SU-DHL-6 (cell line): ENCODE data around the gene SYS1.

ENCODE experiments used
- H2AFZ ChIP-seq: fragments of 200-600 bp; sonication (generic); 2 replicates; pipeline ENCODE4 v1.6.1; 2014; ENCODE audit warnings: low read depth, mild to moderate bottlenecking, moderate library complexity, mixed read lengths, antibody characterized with exemption, low read length; ENCODE audit not compliant: severe bottlenecking
- H3F3A ChIP-seq: fragments of 200-600 bp; shearing (Covaris generic); 2 replicates; pipeline ENCODE4 v1.6.0; 2016; ENCODE audit warnings: antibody characterized with exemption, mild to moderate bottlenecking; ENCODE audit not compliant: insufficient read depth
- H3K27ac ChIP-seq: fragments of 200-600 bp; sonication (generic); 2 replicates; pipeline ENCODE4 v1.5.1; 2016; ENCODE audit warnings: low read depth, mild to moderate bottlenecking, low read length, moderate library complexity, mixed read lengths
- H3K27me3 ChIP-seq: fragments of 200-600 bp; sonication (generic), shearing (Covaris generic); 2 replicates; pipeline ENCODE4 v1.6.0; 2014; ENCODE audit warnings: mild to moderate bottlenecking, low read length
- H3K36me3 ChIP-seq: fragments of 200-600 bp; sonication (generic); 2 replicates; pipeline ENCODE4 v1.6.1; 2014; ENCODE audit warnings: mild to moderate bottlenecking, low read length, mixed read lengths
- H3K4me2 ChIP-seq: fragments of 300-600, 200-600 bp; shearing (Covaris generic), sonication (generic); 2 replicates; pipeline ENCODE4 v1.6.0; 2014; ENCODE audit warnings: low read length, low read depth, mild to moderate bottlenecking; ENCODE audit not compliant: poor library complexity, severe bottlenecking
- H3K4me3 ChIP-seq: fragments of 200-600 bp; sonication (generic); 2 replicates; pipeline ENCODE4 v1.5.1; 2014; ENCODE audit warnings: antibody characterized with exemption, low read length, mild to moderate bottlenecking, mixed read lengths; ENCODE audit not compliant: insufficient read depth, poor library complexity, severe bottlenecking
- H3K79me2 ChIP-seq: fragments of 200-600 bp; sonication (generic); 2 replicates; pipeline ENCODE4 v1.6.1; 2014; ENCODE audit warnings: mild to moderate bottlenecking, low read length, moderate library complexity; ENCODE audit not compliant: insufficient read depth
- H3K9ac ChIP-seq: fragments of 200-600 bp; sonication (generic); 2 replicates; pipeline ENCODE4 v1.7.0; 2014; ENCODE audit warnings: mild to moderate bottlenecking, low read length
- H3K9me2 ChIP-seq: fragments of 200-600 bp; sonication (generic); replicated peaks from 2 replicates; pipeline ENCODE4 v1.6.1; 2014; ENCODE audit warnings: low read length; ENCODE audit not compliant: insufficient read depth
- H3K9me3 ChIP-seq: fragments of 200-600 bp; sonication (generic); 2 replicates; pipeline ENCODE4 v1.6.1; 2014; ENCODE audit warnings: low read length, mixed read lengths; ENCODE audit not compliant: insufficient read depth
- H4K20me1 ChIP-seq: fragments of 200-600 bp; sonication (generic); 2 replicates; pipeline ENCODE4 v1.6.1; 2014; ENCODE audit warnings: low read depth, mild to moderate bottlenecking, antibody characterized with exemption, low read length, moderate library complexity, mixed read lengths
- CTCF ChIP-seq: fragments of 200-600 bp; sonication (generic); IDR thresholded peaks from one replicate; pipeline ENCODE4 v1.5.1; 2017; ENCODE audit warnings: antibody characterized with exemption, mild to moderate bottlenecking, low read length, moderate library complexity; ENCODE audit not compliant: insufficient read depth, poor library complexity, severe bottlenecking
- EZH2phosphoT487 ChIP-seq: fragments of 200-600 bp; sonication (generic), shearing (Covaris generic); conservative IDR thresholded peaks from 2 replicates; pipeline ENCODE4 v1.6.1; 2018; ENCODE audit warnings: mild to moderate bottlenecking, antibody characterized with exemption, low read length, moderate library complexity, mixed read lengths

Gene SYS1

GRCh38 chr20:45341579-45341938 lies 21.4 kb upstream of the SYS1 start:
- no peak for TF ChIP-seq CTCF
- TF ChIP-seq EZH2phosphoT487: no peak
- no peak overlapping the region for H3K4me3 ChIP-seq

GRCh38 chr20:45341939-45342854 lies 20.8 kb upstream of the SYS1 start:
- no peaks in the 10 kb centered on the region for H4K20me1 ChIP-seq
- H3K9me2 ChIP-seq: no peaks in the 10 kb centered on the region
- no peak overlapping the region for H3K4me2 ChIP-seq
- H3K27me3 ChIP-seq: no peaks in the 10 kb centered on the region
- TF ChIP-seq CTCF (no peak), EZH2phosphoT487 (no peak)
- H3K9ac ChIP-seq: no peak overlapping the region
- no peak overlapping the region for H3K27ac ChIP-seq
- H3F3A ChIP-seq: no peaks in the 10 kb centered on the region
- no peaks in the 10 kb centered on the region for H3K9me3 ChIP-seq
- H3K36me3 ChIP-seq: no peaks in the 10 kb centered on the region
- no peaks in the 10 kb centered on the region for H3K79me2 ChIP-seq
- H2AFZ ChIP-seq: no peak overlapping the region
- H3K4me3 ChIP-seq: no peak overlapping the region

More at GRCh38 chr20:45341579-45341938, 21.4 kb upstream of the SYS1 start:
- Histone ChIP-seq H3K4me2 (no peak overlapping the region), H3F3A (no peaks in the 10 kb centered on the region), H3K9ac (no peak overlapping the region), H3K9me2 (no peaks in the 10 kb centered on the region), H3K27me3 (no peaks in the 10 kb centered on the region), H4K20me1 (no peaks in the 10 kb centered on the region), H3K79me2 (no peaks in the 10 kb centered on the region), H3K27ac (no peak overlapping the region), H3K36me3 (no peaks in the 10 kb centered on the region), H2AFZ (no peak overlapping the region), H3K9me3 (no peaks in the 10 kb centered on the region)

GRCh38 chr20:45342855-45343531 lies 20.0 kb upstream of the SYS1 start:
- Histone ChIP-seq H2AFZ (no peak overlapping the region), H3K27me3 (no peaks in the 10 kb centered on the region), H3K9me2 (no peaks in the 10 kb centered on the region), H3F3A (no peaks in the 10 kb centered on the region), H3K4me3 (no peak overlapping the region), H3K9ac (no peak overlapping the region), H3K9me3 (no peaks in the 10 kb centered on the region), H3K27ac (no peak overlapping the region), H3K79me2 (no peaks in the 10 kb centered on the region), H3K4me2 (no peak overlapping the region), H4K20me1 (no peaks in the 10 kb centered on the region), H3K36me3 (no peaks in the 10 kb centered on the region)
- TF ChIP-seq CTCF (no peak), EZH2phosphoT487 (no peak)
